B cell (primary cell): Measurements from ENCODE around the gene ERBB4. TPM values are rescaled to one million over a fixed set of nuclear protein-coding genes. Genes with fewer than 3 reads are reported as not detected.

ENCODE experiments used
- ATAC-seq: fragments of 200-7000 bp; cut with Tn5 transposase; one replicate; pipeline ENCODE4 v1.10.0; 2021; ENCODE audit warnings: low read depth, mild to moderate bottlenecking, moderate number of reproducible peaks, moderate library complexity
- CTCF ChIA-PET: fragments of 350-600 bp; sonication (Branson Sonifier 250); formaldehyde crosslinking; loops from one replicate; lab custom pipeline; 2021; ENCODE audit warnings: antibody characterized with exemption, inconsistent platforms; lab: Charles Lee
- POLR2A ChIA-PET: fragments of 350-600 bp; sonication (Branson Sonifier 250); formaldehyde crosslinking; loops from one replicate; lab custom pipeline; 2021; ENCODE audit warnings: antibody characterized with exemption; lab: Charles Lee
- DNase-seq: peaks from one replicate; pipeline ENCODE4 v3.0.0; 2013
- H2AFZ ChIP-seq: 2 replicates; pipeline ENCODE4 v1.6.1; 2012; ENCODE audit warnings: mild to moderate bottlenecking, low read depth, low read length; ENCODE audit not compliant: insufficient read depth, poor library complexity, severe bottlenecking
- H3K27ac ChIP-seq, 2 donors: 1 replicate in 1 of 2; 2 replicates in 1 of 2; pipeline ENCODE4 v1.5.1; 2012 to 2013; ENCODE audit warnings: low read length in 2 of 2, mild to moderate bottlenecking in 2 of 2, moderate library complexity in 1 of 2
- H3K27me3 ChIP-seq, 4 experiments: fragments of 200-600 bp in 1 of 4; sonication (generic) in 1 of 4; replicated peaks in 1 of 4; 1 replicate in 2 of 4; 2 replicates in 2 of 4; pipeline versions ENCODE4 v1.6.1 to v1.7.0; 2013 to 2016; ENCODE audit warnings: low read length in 3 of 4, mild to moderate bottlenecking in 2 of 4, mixed read lengths in 1 of 4, moderate library complexity in 1 of 4; ENCODE audit not compliant: insufficient read depth in 4 of 4, control insufficient read depth in 3 of 4; ENCODE audit errors: control extremely low read depth in 1 of 4
- H3K36me3 ChIP-seq, 2 experiments: replicated peaks in 1 of 2; 1 replicate in 1 of 2; 2 replicates in 1 of 2; pipeline versions ENCODE4 v1.6.1 to v1.7.1; 2013; ENCODE audit warnings: low read length in 1 of 2; ENCODE audit not compliant: insufficient read depth in 2 of 2, control insufficient read depth in 1 of 2; ENCODE audit errors: control extremely low read depth in 1 of 2, extremely low read depth in 1 of 2
- H3K4me1 ChIP-seq, 2 donors: fragments of 200-600 bp in 1 of 2; sonication (generic) in 1 of 2; 1 replicate in 1 of 2; 2 replicates in 1 of 2; pipeline versions ENCODE4 v1.5.1 to v1.6.1; 2013 to 2017; ENCODE audit warnings: low read length in 2 of 2; ENCODE audit not compliant: control insufficient read depth in 2 of 2, insufficient read depth in 2 of 2
- H3K4me2 ChIP-seq: replicated peaks from 2 replicates; pipeline ENCODE3; 2012; ENCODE audit warnings: mild to moderate bottlenecking, low read depth, low read length; ENCODE audit not compliant: poor library complexity, severe bottlenecking
- H3K4me3 ChIP-seq, 5 experiments: fragments of 200-600 bp in 1 of 5; sonication (generic) in 1 of 5; 1 replicate in 3 of 5; 2 replicates in 2 of 5; pipeline versions ENCODE4 v1.5.1 to v1.7.0; 2011 to 2016; ENCODE audit warnings: low read length in 4 of 5, mild to moderate bottlenecking in 4 of 5, low read depth in 2 of 5, control low read depth in 1 of 5, moderate library complexity in 1 of 5; ENCODE audit not compliant: insufficient read depth in 1 of 5; ENCODE audit errors: control extremely low read depth in 1 of 5, extremely low read depth in 1 of 5
- H3K79me2 ChIP-seq: fragments of 200-600 bp; sonication (generic); one replicate; pipeline ENCODE4 v1.6.0; 2016; ENCODE audit warnings: low read length; ENCODE audit not compliant: control insufficient read depth, insufficient read depth
- H3K9ac ChIP-seq: fragments of 200-600 bp; sonication (generic); 2 replicates; pipeline ENCODE4 v1.6.1; 2017; ENCODE audit warnings: mild to moderate bottlenecking, low read length, moderate library complexity
- H3K9me3 ChIP-seq, 3 donors: one replicate each; pipeline versions ENCODE4 v1.6.1 to v1.7.1; 2013; ENCODE audit warnings: low read length in 2 of 3; ENCODE audit not compliant: control insufficient read depth in 2 of 3, insufficient read depth in 1 of 3; ENCODE audit errors: control extremely low read depth in 1 of 3
- H4K20me1 ChIP-seq: 2 replicates; pipeline ENCODE4 v1.6.0; 2012; ENCODE audit warnings: mild to moderate bottlenecking, low read length; ENCODE audit not compliant: insufficient read depth, control insufficient read depth, poor library complexity, severe bottlenecking
- H3K27ac Mint-ChIP-seq: one replicate; pipeline ENCODE4 v1.8.0; 2021; ENCODE audit warnings: mixed read lengths
- H3K27me3 Mint-ChIP-seq: one replicate; pipeline ENCODE4 v1.8.0; 2021; ENCODE audit warnings: mixed read lengths
- H3K4me1 Mint-ChIP-seq: one replicate; pipeline ENCODE4 v1.8.0; 2021; ENCODE audit warnings: mixed read lengths
- H3K4me3 Mint-ChIP-seq: one replicate; pipeline ENCODE4 v1.8.0; 2021; ENCODE audit warnings: mixed read lengths
- H3K9me3 Mint-ChIP-seq: one replicate; pipeline ENCODE4 v1.8.0; 2022; ENCODE audit warnings: mixed read lengths; ENCODE audit not compliant: insufficient read depth
- CTCF ChIP-seq: fragments of 200-600 bp; IDR thresholded peaks from one replicate; pipeline ENCODE4 v1.8.0; 2022; ENCODE audit warnings: antibody characterized with exemption, mild to moderate bottlenecking
- EZH2 ChIP-seq: IDR thresholded peaks from 2 replicates; pipeline ENCODE4 v1.6.1; 2012; ENCODE audit warnings: borderline replicate concordance, low read depth, mild to moderate bottlenecking, moderate library complexity, low read length; ENCODE audit not compliant: insufficient read depth, poor library complexity, severe bottlenecking
- WGBS: methylation state at CpG from one replicate; pipeline ENCODE4 v1.1.5; 2013; ENCODE audit warnings: missing lambda C conversion rate; ENCODE audit not compliant: insufficient coverage; 5-methylcytosine and 5-hydroxymethylcytosine counted together
- intact Hi-C: fragments of 100-400 bp; cut with micrococcal nuclease; formaldehyde crosslinking; loops from one replicate; pipeline ENCODE4 v1.10.0; 2022
- polyA plus RNA-seq: library from polyadenylated mRNA; depleted of rRNA; stranded (reverse); fragments of >200 nt; gene quantifications from 2 replicates; pipeline ENCODE4 v1.2.3, GENCODE V29; 2012
- total RNA-seq, 2 donors: library from RNA; stranded (reverse); fragments of 120-200 nt in 1 of 2; gene quantifications; 1 replicate in 1 of 2; 2 replicates in 1 of 2; pipeline versions ENCODE4 v1.2.3 to v1.2.4, GENCODE V29; 2013 to 2022

The ERBB4 gene
- total and polyA plus RNA-seq, 2 donors (not counting 1 experiment from before 2014, with no cell fraction given), result not detected

- H3K36me3 ChIP-seq, result no peaks in the 10 kb centered on the region
- H3K4me3 ChIP-seq, result no peak overlapping the region
- ChIA-PET CTCF (no interaction called here), POLR2A (no interaction called here)
- H3K9me3 ChIP-seq, result peaks cover 0 to 2% (median 0%) of the 10 kb centered on the region in 3 donors
- H3K4me2 ChIP-seq, result no peak overlapping the region
- ATAC-seq, result no peak
- H2AFZ ChIP-seq, result no peak overlapping the region
- no peaks in the 10 kb centered on the region for H4K20me1 ChIP-seq
- H3K27ac ChIP-seq, result no peak overlapping the region
- H3K79me2 ChIP-seq, result no peaks in the 10 kb centered on the region
- intact Hi-C loops, result no loop called here
- Mint-ChIP-seq H3K27ac (no peak overlapping the region), H3K4me1 (no peaks in the 10 kb centered on the region), H3K4me3 (no peak overlapping the region), H3K9me3 (no peaks in the 10 kb centered on the region), H3K27me3 (no peaks in the 10 kb centered on the region)
- no peak for TF ChIP-seq EZH2
- no peak for TF ChIP-seq CTCF
- no peaks in the 10 kb centered on the region for H3K4me1 ChIP-seq
- no peak overlapping the region for H3K9ac ChIP-seq
- no peak for DNase-seq
- no peaks in the 10 kb centered on the region for H3K27me3 ChIP-seq
- WGBS, result no CpG with 5 or more reads among the region's 1 CpG
Measured at GRCh38 chr2:211760103-211760502, 778.5 kb downstream of the ERBB4 start.

GRCh38 chr2:211756266-211756665 lies 782.3 kb downstream of the ERBB4 start:
- no peak overlapping the region for H3K4me3 ChIP-seq
- H3K4me2 ChIP-seq, result no peak overlapping the region
- Mint-ChIP-seq H3K4me3 (no peak overlapping the region), H3K4me1 (no peaks in the 10 kb centered on the region), H3K27me3 (no peaks in the 10 kb centered on the region), H3K27ac (no peak overlapping the region), H3K9me3 (peaks cover 3% of the 10 kb centered on the region)
- DNase-seq (no peak), ATAC-seq (no peak)
- H3K9me3 ChIP-seq, result peaks cover 0 to 3% (median 0%) of the 10 kb centered on the region in 3 donors
- H2AFZ ChIP-seq, result no peak overlapping the region
- no peak overlapping the region for H3K27ac ChIP-seq
- H3K36me3 ChIP-seq, result no peaks in the 10 kb centered on the region
- no peaks in the 10 kb centered on the region for H3K27me3 ChIP-seq
- intact Hi-C loops, result no loop called here
- TF ChIP-seq CTCF (no peak), EZH2 (no peak)
- POLR2A ChIA-PET, result no interaction called here
- H3K4me1 ChIP-seq, result no peaks in the 10 kb centered on the region
- H3K9ac ChIP-seq, result no peak overlapping the region
- WGBS, result 93% methylated on average over 2 of the region's 2 CpGs
- no peaks in the 10 kb centered on the region for H3K79me2 ChIP-seq
- CTCF ChIA-PET, result interaction anchor here (1.2 kb wide), 1 partner anchor 10 kb away, joined by 3 read pairs; no protein-coding TSS in a partner anchor
- H4K20me1 ChIP-seq, result no peaks in the 10 kb centered on the region
